ENCODE measurements around the gene COA8. TPM values are rescaled to one million over a fixed set of nuclear protein-coding genes. Genes with fewer than 3 reads are reported as not detected.

The COA8 gene
- total RNA-seq, 1 donor from 2014 or later: 45.1 TPM

GRCh38 chr14:103517721-103518421, 44.9 kb upstream of the COA8 start:
- TF ChIP-seq CTCF (IDR thresholded peaks at IDR 0.05; ENCODE audit: unreplicated experiment): no peak
- H3K4me1 Mint-ChIP-seq (ENCODE audit: low read depth): peaks cover 9% of the 10 kb centered on the region
- H3K36me3 Mint-ChIP-seq (ENCODE audit: insufficient read depth): peaks cover 9% of the 10 kb centered on the region
- H3K27me3 Mint-ChIP-seq: no peaks in the 10 kb centered on the region
- no peak overlapping the region for H3K4me3 Mint-ChIP-seq (ENCODE audit: low read depth)
- DNase-seq (ENCODE audit: low spot score, unreplicated experiment): no peak
- no peaks in the 10 kb centered on the region for H3K9me3 Mint-ChIP-seq (ENCODE audit: low read depth)
- peak overlapping the region; percentile 45 for H3K27ac Mint-ChIP-seq

GRCh38 chr14:103518422-103519042, 44.2 kb upstream of the COA8 start:
- Mint-ChIP-seq H3K9me3 (ENCODE audit: low read depth) (no peaks in the 10 kb centered on the region), H3K27me3 (no peaks in the 10 kb centered on the region), H3K27ac (peak overlapping the region; percentile 45)

GRCh38 chr14:103519043-103519836, 43.5 kb upstream of the COA8 start:
- Mint-ChIP-seq H3K36me3 (ENCODE audit: insufficient read depth) (peaks cover 9% of the 10 kb centered on the region), H3K4me3 (ENCODE audit: low read depth) (peak overlapping the region; percentile 70), H3K4me1 (ENCODE audit: low read depth) (peaks cover 16% of the 10 kb centered on the region), H3K27ac (peak overlapping the region; percentile 92), H3K27me3 (no peaks in the 10 kb centered on the region), H3K9me3 (ENCODE audit: low read depth) (no peaks in the 10 kb centered on the region)
- DNase-seq (ENCODE audit: low spot score, unreplicated experiment): no peak
- no peak for TF ChIP-seq CTCF (IDR thresholded peaks at IDR 0.05; ENCODE audit: unreplicated experiment)

More at GRCh38 chr14:103518422-103519042, 44.2 kb upstream of the COA8 start:
- peaks cover 10% of the 10 kb centered on the region for H3K4me1 Mint-ChIP-seq (ENCODE audit: low read depth)
- peak overlapping the region; percentile 14 for H3K4me3 Mint-ChIP-seq (ENCODE audit: low read depth)
- peak; percentile 88 for TF ChIP-seq CTCF (IDR thresholded peaks at IDR 0.05; ENCODE audit: unreplicated experiment)
- peaks cover 9% of the 10 kb centered on the region for H3K36me3 Mint-ChIP-seq (ENCODE audit: insufficient read depth)
- peak; percentile 70 for DNase-seq (ENCODE audit: low spot score, unreplicated experiment)

- H3K9me3 Mint-ChIP-seq (ENCODE audit: low read depth): no peaks in the 10 kb centered on the region
- H3K4me1 Mint-ChIP-seq (ENCODE audit: low read depth): peaks cover 22% of the 10 kb centered on the region
- H3K27ac Mint-ChIP-seq: peak overlapping the region; percentile 87
- DNase-seq (ENCODE audit: low spot score, unreplicated experiment): no peak
- no peak for TF ChIP-seq CTCF (IDR thresholded peaks at IDR 0.05; ENCODE audit: unreplicated experiment)
- H3K36me3 Mint-ChIP-seq (ENCODE audit: insufficient read depth): peaks cover 9% of the 10 kb centered on the region
- no peaks in the 10 kb centered on the region for H3K27me3 Mint-ChIP-seq
- peak overlapping the region; percentile 70 for H3K4me3 Mint-ChIP-seq (ENCODE audit: low read depth)
Observed at GRCh38 chr14:103519837-103520212, 42.9 kb upstream of the COA8 start.

GRCh38 chr14:103520269-103520656, 42.5 kb upstream of the COA8 start:
- H3K4me3 Mint-ChIP-seq (ENCODE audit: low read depth): peak overlapping the region; percentile 70
- no peaks in the 10 kb centered on the region for H3K9me3 Mint-ChIP-seq (ENCODE audit: low read depth)
- DNase-seq (ENCODE audit: low spot score, unreplicated experiment): no peak
- no peaks in the 10 kb centered on the region for H3K27me3 Mint-ChIP-seq
- peak overlapping the region; percentile 87 for H3K27ac Mint-ChIP-seq
- H3K36me3 Mint-ChIP-seq (ENCODE audit: insufficient read depth): peaks cover 9% of the 10 kb centered on the region
- no peak for TF ChIP-seq CTCF (IDR thresholded peaks at IDR 0.05; ENCODE audit: unreplicated experiment)
- H3K4me1 Mint-ChIP-seq (ENCODE audit: low read depth): peaks cover 26% of the 10 kb centered on the region
